Body of pancreas (tissue), 4 donors: ENCODE measurements around the gene PCSK6.

Experiments used
- POLR2A ChIP-seq, 3 donors: fragments of 450-650 bp; IDR thresholded peaks; one replicate each; pipeline ENCODE4 v1.6.1; 2016; ENCODE audit warnings: antibody characterized with exemption in 3 of 3, mild to moderate bottlenecking in 2 of 3
- TF ChIP-seq, protein P1 (sequence below), 7 experiments: fragments of 450-650 bp in 4 of 7; fragments of 200-600 bp in 3 of 7; sonication (generic) in 3 of 7; IDR thresholded peaks; one replicate each; pipeline ENCODE4 v1.5.1; 2016 to 2019; ENCODE audit warnings: antibody characterized with exemption in 7 of 7

DNA sequence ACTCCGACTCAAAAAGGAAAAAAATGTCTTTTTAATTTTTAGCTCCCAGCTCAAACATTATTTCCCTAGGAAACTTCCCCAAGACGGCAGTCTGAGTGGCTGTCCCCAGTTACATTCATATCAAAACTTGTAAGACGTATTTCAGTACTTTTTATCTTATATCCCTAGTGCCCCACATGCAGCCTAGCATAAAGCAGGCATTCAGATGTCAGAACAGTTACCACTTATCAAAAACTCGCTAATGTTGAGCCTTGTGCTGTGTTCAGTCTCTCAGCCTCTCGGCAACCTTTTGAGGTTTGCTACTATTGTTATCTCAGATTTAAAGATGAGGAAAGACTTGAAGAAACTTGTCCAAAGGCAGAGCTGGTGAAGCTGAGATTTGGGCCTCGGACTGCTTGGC lies 205.6 kb downstream of the PCSK6 start:
- TF ChIP-seq, protein P1, sequence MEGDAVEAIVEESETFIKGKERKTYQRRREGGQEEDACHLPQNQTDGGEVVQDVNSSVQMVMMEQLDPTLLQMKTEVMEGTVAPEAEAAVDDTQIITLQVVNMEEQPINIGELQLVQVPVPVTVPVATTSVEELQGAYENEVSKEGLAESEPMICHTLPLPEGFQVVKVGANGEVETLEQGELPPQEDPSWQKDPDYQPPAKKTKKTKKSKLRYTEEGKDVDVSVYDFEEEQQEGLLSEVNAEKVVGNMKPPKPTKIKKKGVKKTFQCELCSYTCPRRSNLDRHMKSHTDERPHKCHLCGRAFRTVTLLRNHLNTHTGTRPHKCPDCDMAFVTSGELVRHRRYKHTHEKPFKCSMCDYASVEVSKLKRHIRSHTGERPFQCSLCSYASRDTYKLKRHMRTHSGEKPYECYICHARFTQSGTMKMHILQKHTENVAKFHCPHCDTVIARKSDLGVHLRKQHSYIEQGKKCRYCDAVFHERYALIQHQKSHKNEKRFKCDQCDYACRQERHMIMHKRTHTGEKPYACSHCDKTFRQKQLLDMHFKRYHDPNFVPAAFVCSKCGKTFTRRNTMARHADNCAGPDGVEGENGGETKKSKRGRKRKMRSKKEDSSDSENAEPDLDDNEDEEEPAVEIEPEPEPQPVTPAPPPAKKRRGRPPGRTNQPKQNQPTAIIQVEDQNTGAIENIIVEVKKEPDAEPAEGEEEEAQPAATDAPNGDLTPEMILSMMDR (IDR thresholded peaks at IDR 0.05): no peak
- TF ChIP-seq POLR2A (IDR thresholded peaks at IDR 0.05): no peak
